ENCODE data around the gene IKBIP.

- TF ChIP-seq, protein P1, sequence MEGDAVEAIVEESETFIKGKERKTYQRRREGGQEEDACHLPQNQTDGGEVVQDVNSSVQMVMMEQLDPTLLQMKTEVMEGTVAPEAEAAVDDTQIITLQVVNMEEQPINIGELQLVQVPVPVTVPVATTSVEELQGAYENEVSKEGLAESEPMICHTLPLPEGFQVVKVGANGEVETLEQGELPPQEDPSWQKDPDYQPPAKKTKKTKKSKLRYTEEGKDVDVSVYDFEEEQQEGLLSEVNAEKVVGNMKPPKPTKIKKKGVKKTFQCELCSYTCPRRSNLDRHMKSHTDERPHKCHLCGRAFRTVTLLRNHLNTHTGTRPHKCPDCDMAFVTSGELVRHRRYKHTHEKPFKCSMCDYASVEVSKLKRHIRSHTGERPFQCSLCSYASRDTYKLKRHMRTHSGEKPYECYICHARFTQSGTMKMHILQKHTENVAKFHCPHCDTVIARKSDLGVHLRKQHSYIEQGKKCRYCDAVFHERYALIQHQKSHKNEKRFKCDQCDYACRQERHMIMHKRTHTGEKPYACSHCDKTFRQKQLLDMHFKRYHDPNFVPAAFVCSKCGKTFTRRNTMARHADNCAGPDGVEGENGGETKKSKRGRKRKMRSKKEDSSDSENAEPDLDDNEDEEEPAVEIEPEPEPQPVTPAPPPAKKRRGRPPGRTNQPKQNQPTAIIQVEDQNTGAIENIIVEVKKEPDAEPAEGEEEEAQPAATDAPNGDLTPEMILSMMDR (tag by site-specific recombination; IDR thresholded peaks at IDR 0.05) = no peak
- no peak for TF ChIP-seq ZNF23 (tag by site-specific recombination; IDR thresholded peaks at IDR 0.05; ENCODE audit: borderline replicate concordance)
- no peak for TF ChIP-seq ZNF510 (tag by site-specific recombination; IDR thresholded peaks at IDR 0.05; ENCODE audit: insufficient replicate concordance)
- TF ChIP-seq ZBTB7A (tag by site-specific recombination; IDR thresholded peaks at IDR 0.05; ENCODE audit: low read depth) = no peak
- no peak for TF ChIP-seq ZNF274 (IDR thresholded peaks at IDR 0.05; ENCODE audit: low read length)
- TF ChIP-seq ZNF274 (tag by site-specific recombination; IDR thresholded peaks at IDR 0.05; ENCODE audit: borderline replicate concordance) = no peak
- no peak for TF ChIP-seq ZNF513 (tag by site-specific recombination; IDR thresholded peaks at IDR 0.05)
- TF ChIP-seq GFI1B (tag by site-specific recombination; IDR thresholded peaks at IDR 0.05) = no peak
These were observed 66.2 kb downstream of the IKBIP start for GRCh38 chr12:98578392-98578791.
